Stimulated activated CD8-positive, alpha-beta memory T cell treated with anti-CD3 and anti-CD28 coated beads, Interleukin-4, amount 100 ng/mL, for 24 hours (primary cell): ENCODE measurements around the gene PLEKHG4B.

Experiments used
- DNase-seq: peaks from one replicate; pipeline ENCODE4 v3.0.0-alpha.2; 2020; ENCODE audit warnings: low read depth

PLEKHG4B gene

GRCh38 chr5:172841-173251, 80.9 kb downstream of the PLEKHG4B start:
- DNase-seq = no peak

- no peak for DNase-seq
Measured at GRCh38 chr5:173392-174290, 81.7 kb downstream of the PLEKHG4B start.

- no peak for DNase-seq
Measured at GRCh38 chr5:174291-174600, 82.3 kb downstream of the PLEKHG4B start.

GRCh38 chr5:174876-175465, 83.0 kb downstream of the PLEKHG4B start:
- no peak for DNase-seq

- no peak for DNase-seq
Measured at GRCh38 chr5:176296-176823, 84.4 kb downstream of the PLEKHG4B start.

- DNase-seq = no peak
Measured at GRCh38 chr5:178110-178509, 86.1 kb downstream of the PLEKHG4B start.

- DNase-seq = no peak
Measured at GRCh38 chr5:179401-179800, 87.4 kb downstream of the PLEKHG4B start.

GRCh38 chr5:180286-180918, 88.4 kb downstream of the PLEKHG4B start:
- no peak for DNase-seq

GRCh38 chr5:181160-181559, 89.2 kb downstream of the PLEKHG4B start:
- no peak for DNase-seq

- no peak for DNase-seq
Measured at GRCh38 chr5:181566-181965, 89.6 kb downstream of the PLEKHG4B start.

GRCh38 chr5:182126-182525, 90.2 kb downstream of the PLEKHG4B start:
- DNase-seq = no peak

GRCh38 chr5:184471-184870, 92.5 kb downstream of the PLEKHG4B start:
- DNase-seq = no peak

GRCh38 chr5:185095-186070, 93.4 kb downstream of the PLEKHG4B start:
- DNase-seq = no peak

GRCh38 chr5:186091-187041, 94.4 kb downstream of the PLEKHG4B start:
- no peak for DNase-seq

- no peak for DNase-seq
Measured at GRCh38 chr5:187042-187431, 95.1 kb downstream of the PLEKHG4B start.

GRCh38 chr5:187617-188451, 95.9 kb downstream of the PLEKHG4B start:
- no peak for DNase-seq

- peak; percentile 79 for DNase-seq
Measured at GRCh38 chr5:188488-189481, 96.8 kb downstream of the PLEKHG4B start.

- DNase-seq = no peak
Measured at GRCh38 chr5:189486-189885, 97.5 kb downstream of the PLEKHG4B start.
